ENCODE measurements around the gene SEC14L2.

The SEC14L2 gene

DNA sequence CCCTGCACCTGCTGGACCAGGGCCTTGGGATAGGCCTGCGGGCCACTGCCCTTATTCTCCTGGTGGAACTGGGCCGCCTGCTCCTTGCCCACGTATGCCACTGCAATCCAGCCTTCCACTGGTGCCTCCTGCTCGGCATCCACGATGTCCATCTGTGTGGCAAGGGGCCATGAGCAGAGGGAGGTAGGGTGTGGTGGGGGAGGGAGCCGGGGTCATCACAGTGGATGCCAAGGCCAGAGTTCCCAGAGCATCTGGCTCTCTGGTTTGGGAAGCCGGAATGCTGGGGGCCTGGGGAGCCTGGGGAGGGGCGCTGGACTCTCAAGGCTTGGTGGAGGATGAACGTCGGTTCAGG is 10.2 kb upstream of the SEC14L2 start:
- H3K9me3 ChIP-seq (ENCODE audit: insufficient read depth, low read length) = no peaks in the 10 kb centered on the region
- H3K9ac ChIP-seq (ENCODE audit: low read length) = peak overlapping the region; percentile 54
- no peak for TF ChIP-seq EZH2phosphoT487 (IDR thresholded peaks at IDR 0.05; ENCODE audit: low read depth)
- TF ChIP-seq, protein P1, sequence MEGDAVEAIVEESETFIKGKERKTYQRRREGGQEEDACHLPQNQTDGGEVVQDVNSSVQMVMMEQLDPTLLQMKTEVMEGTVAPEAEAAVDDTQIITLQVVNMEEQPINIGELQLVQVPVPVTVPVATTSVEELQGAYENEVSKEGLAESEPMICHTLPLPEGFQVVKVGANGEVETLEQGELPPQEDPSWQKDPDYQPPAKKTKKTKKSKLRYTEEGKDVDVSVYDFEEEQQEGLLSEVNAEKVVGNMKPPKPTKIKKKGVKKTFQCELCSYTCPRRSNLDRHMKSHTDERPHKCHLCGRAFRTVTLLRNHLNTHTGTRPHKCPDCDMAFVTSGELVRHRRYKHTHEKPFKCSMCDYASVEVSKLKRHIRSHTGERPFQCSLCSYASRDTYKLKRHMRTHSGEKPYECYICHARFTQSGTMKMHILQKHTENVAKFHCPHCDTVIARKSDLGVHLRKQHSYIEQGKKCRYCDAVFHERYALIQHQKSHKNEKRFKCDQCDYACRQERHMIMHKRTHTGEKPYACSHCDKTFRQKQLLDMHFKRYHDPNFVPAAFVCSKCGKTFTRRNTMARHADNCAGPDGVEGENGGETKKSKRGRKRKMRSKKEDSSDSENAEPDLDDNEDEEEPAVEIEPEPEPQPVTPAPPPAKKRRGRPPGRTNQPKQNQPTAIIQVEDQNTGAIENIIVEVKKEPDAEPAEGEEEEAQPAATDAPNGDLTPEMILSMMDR (IDR thresholded peaks at IDR 0.05; ENCODE audit: low read depth, low read length) = no peak
- no peaks in the 10 kb centered on the region for H3K79me2 ChIP-seq (ENCODE audit: low read length)
- no peaks in the 10 kb centered on the region for H3K36me3 ChIP-seq (replicated peaks; ENCODE audit: low read depth, low read length)
- H3K27me3 ChIP-seq (ENCODE audit: low read depth, low read length) = no peaks in the 10 kb centered on the region
- H3K27ac ChIP-seq (ENCODE audit: low read length) = no peak overlapping the region
- H3K4me2 ChIP-seq (ENCODE audit: low read length) = peak overlapping the region; percentile 89
- H3K4me1 ChIP-seq (ENCODE audit: low read length) = peaks cover 25% of the 10 kb centered on the region
- no peaks in the 10 kb centered on the region for H4K20me1 ChIP-seq (ENCODE audit: insufficient read depth, low read length)
- H3K4me3 ChIP-seq (ENCODE audit: low read length) = peak overlapping the region; percentile 80
- no peak overlapping the region for H2AFZ ChIP-seq (ENCODE audit: low read depth, low read length)

DNA sequence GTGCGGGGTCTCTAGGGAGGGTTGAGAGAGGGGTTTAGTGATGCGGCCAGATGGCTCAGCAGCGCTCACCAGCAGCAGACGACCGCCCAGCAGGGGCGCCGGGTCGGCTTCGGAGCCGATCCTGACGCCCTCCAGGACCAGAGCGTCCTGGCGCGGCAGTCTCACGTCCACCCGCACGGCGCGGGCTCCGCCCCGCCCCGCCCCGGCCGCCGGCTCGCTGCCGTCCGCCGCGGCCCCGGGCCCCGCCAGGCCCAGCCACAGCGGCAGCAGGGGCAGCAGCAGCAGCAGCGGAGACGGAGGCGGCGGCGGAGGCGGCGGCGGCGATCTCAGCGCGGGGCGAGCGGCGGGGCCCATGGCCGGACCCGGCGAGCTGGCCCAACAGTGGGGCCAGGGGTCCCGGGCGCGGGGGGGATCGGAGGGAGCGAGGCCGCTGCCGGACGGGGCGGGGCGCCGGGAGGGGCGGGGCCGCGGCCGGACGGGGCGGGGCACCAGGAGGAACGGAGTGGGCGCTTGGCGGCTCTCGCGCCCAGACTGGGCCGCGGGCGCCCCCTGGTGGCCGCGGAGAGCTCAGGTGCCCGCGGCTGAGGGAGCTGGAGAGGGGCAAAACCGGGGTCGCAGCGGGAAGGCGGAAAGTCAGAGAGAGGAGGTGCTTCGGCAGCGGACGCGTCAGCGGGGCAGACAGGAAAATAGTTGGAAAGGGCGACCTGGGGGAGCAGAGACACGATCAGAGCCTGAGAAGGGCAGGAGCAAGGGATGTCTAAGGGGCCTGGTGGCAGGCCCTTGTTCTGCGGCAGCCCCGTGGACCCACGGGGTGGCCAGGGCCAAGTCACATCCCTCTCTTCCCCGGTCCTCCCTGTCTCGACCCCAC is 9.6 kb upstream of the SEC14L2 start, which contains the start of gene RNF215:
TSS of gene RNF215 (minus strand) at position 452 of the 868 bp plus-strand sequence. CDS start at position 354, 98 bp downstream.
- H3K9ac ChIP-seq (ENCODE audit: low read length) = peak within 1 kb of the TSS; percentile 61
- H3K27ac ChIP-seq (ENCODE audit: low read length) = no peak within 1 kb of the TSS
- no peaks in the 10 kb centered on the region for H3K27me3 ChIP-seq (ENCODE audit: low read depth, low read length)
- H2AFZ ChIP-seq (ENCODE audit: low read depth, low read length) = peak within 1 kb of the TSS; percentile 85
- peak within 1 kb of the TSS; percentile 80 for H3K4me3 ChIP-seq (ENCODE audit: low read length)
- no peaks in the 10 kb centered on the region for H3K36me3 ChIP-seq (replicated peaks; ENCODE audit: low read depth, low read length)
- peak within 1 kb of the TSS; percentile 90 for H3K4me2 ChIP-seq (ENCODE audit: low read length)
- no peaks in the 10 kb centered on the region for H4K20me1 ChIP-seq (ENCODE audit: insufficient read depth, low read length)
- no peaks in the 10 kb centered on the region for H3K79me2 ChIP-seq (ENCODE audit: low read length)
- no peaks in the 10 kb centered on the region for H3K9me3 ChIP-seq (ENCODE audit: insufficient read depth, low read length)
- TF ChIP-seq, protein P1 (IDR thresholded peaks at IDR 0.05; ENCODE audit: low read depth, low read length) = peak; percentile 90
- TF ChIP-seq EZH2phosphoT487 (IDR thresholded peaks at IDR 0.05; ENCODE audit: low read depth) = no peak
- H3K4me1 ChIP-seq (ENCODE audit: low read length) = peaks cover 31% of the 10 kb centered on the region

DNA sequence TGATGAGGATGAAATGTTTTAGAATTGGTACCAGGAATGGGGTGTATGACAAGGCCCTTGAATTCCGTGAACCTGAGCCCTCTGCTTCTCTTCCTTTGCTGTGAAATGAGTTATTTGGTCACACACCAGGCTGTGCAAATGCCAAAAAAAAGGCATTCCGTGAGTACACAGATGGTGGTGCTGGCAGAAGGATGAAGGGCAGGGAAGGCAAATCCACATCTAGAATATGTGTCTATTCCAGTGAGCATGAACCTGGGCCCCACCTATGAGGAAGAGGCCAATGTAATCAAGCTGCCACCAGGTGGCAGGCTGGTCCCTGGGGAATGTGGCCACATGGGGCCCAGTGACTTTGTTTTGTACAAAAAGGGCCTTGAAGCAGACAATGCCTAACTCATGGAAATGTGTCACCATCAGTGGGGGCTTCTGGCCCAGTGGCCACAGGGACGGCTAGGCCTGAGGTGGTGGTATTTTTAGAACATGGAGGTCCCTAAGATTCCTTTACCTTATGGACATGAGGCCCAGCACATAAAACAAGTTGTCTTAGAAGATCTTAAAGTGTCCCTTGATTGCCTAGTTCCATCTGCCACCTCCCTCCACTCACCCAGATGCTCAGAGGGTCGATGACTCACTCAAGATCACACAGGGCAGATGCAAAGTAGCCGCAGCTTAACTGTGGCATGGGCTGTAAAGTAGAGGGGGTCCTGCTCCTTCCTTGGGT is 5.7 kb upstream of the SEC14L2 start:
- Histone ChIP-seq H2AFZ (ENCODE audit: low read depth, low read length) (peak overlapping the region; percentile 48), H3K9ac (ENCODE audit: low read length) (peak overlapping the region; percentile 23; the same call in 1 of the 2 replicates), H3K9me3 (ENCODE audit: insufficient read depth, low read length) (no peaks in the 10 kb centered on the region), H3K4me3 (ENCODE audit: low read length) (no peak overlapping the region), H3K4me2 (ENCODE audit: low read length) (peak overlapping the region; percentile 92), H3K27me3 (ENCODE audit: low read depth, low read length) (no peaks in the 10 kb centered on the region), H3K4me1 (ENCODE audit: low read length) (peaks cover 48% of the 10 kb centered on the region), H3K36me3 (replicated peaks; ENCODE audit: low read depth, low read length) (no peaks in the 10 kb centered on the region), H3K79me2 (ENCODE audit: low read length) (no peaks in the 10 kb centered on the region), H4K20me1 (ENCODE audit: insufficient read depth, low read length) (no peaks in the 10 kb centered on the region), H3K27ac (ENCODE audit: low read length) (peak overlapping the region; percentile 69)
- TF ChIP-seq EZH2phosphoT487 (IDR thresholded peaks at IDR 0.05; ENCODE audit: low read depth) = no peak
- TF ChIP-seq, protein P1 (IDR thresholded peaks at IDR 0.05; ENCODE audit: low read depth, low read length) = peak; percentile 89

All from OCI-LY3 (cell line).